ENCODE data around the gene NKAIN2. TPM values are rescaled to one million over a fixed set of nuclear protein-coding genes. Genes with fewer than 3 reads are reported as not detected.

The NKAIN2 gene
- total RNA-seq, 1 donor from 2014 or later = 0.20 TPM

GRCh38 chr6:124057461-124057860, 253.8 kb downstream of the NKAIN2 start:
- intact Hi-C loops (cut with micrococcal nuclease) = no loop called here
- ATAC-seq = no peak
- no peak for DNase-seq

DNA sequence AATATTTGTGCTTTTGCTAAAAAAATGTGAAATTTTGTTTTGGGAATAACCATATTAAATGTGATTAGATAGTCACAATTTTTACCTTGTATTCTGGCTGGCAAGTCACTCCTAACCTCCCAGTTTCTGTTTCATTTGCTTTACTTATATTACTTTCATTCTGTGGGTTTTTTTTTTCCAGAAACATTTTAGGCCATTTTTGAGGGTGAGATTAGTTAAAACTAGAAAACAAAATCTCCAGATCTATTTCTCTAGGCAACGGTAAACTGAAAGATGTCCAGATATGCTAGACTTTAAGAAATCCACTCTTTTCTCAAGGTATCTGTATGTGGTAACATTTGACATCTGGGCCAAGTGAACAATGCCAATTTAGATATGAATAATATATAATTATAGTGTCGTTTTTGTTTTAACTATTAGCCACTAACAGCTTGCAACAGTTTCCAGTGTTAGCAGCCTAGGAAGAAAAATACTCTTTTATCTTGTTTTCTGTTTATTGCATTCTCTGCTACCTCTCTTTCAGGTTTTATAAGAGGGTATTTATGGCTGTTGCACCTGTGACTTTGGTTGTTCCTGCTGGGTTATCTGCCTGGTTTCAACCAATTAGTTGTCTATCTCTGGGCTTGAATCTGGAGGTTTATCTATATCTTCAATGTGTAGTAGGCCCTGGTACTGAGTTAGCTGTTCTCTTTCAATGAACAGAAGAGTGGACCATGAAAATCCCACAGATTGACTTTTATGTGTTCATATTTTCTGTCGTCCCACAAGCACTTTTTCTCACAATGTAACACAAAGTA, 260.9 kb downstream of the NKAIN2 start:
- intact Hi-C loops (cut with micrococcal nuclease) = no loop called here
- ATAC-seq (no peak), DNase-seq (no peak)

- DNase-seq (no peak), ATAC-seq (no peak)
- intact Hi-C loops (cut with micrococcal nuclease) = no loop called here
These were observed 262.6 kb downstream of the NKAIN2 start for GRCh38 chr6:124066269-124066668.

DNA sequence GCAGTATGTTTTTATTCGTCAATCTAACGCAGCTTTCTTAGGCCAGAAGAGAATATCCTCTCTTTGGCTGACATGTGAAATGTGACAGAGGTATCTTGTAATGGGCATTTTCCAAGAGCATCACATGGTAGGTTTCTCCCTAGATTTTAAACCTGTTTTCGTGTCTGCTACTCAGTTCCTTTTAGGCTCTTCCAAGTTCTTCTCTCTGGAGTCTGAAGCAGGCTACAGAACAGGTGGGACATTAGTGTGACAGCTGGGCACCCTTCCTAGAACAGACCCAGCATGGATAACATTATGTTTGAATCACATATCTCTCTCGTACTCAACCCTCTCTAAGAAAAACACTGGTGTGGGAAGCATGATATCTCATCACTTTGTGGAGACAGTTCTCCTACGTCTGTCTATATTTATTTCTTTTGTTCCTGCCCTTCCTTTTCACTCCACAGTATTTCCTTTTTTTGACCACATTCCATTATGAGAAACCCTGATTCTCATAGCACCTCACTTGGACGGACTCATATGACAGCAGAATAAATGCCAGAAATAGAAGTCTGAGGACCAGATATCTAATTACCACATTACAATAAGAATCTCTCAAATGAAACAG, 263.4 kb downstream of the NKAIN2 start:
- no peak for DNase-seq
- intact Hi-C loops (cut with micrococcal nuclease) = no loop called here
- ATAC-seq = no peak

GRCh38 chr6:124069230-124069950, 265.7 kb downstream of the NKAIN2 start:
- ATAC-seq (no peak), DNase-seq (no peak)
- intact Hi-C loops (cut with micrococcal nuclease) = no loop called here

DNA sequence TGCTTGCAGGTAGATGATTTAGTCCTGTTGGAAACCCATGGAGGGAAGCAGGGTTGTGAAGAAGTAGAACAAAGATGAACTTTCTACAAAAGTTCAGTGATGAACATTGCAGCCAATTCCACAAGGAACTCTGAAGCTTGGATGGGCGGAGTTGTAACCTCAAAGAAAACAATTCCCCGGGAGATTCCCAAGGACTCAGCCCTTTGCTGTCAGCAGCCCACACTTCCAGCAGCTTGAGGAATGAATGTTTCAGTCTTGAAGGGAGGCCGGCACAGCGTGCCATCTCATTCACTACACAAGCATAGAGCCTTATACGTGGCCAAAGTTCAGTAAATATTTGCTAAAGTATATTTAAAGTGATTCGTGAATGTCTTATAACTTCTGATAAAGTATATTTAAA, 269.4 kb downstream of the NKAIN2 start:
- intact Hi-C loops (cut with micrococcal nuclease) = no loop called here
- DNase-seq = no peak
- no peak for ATAC-seq

DNA sequence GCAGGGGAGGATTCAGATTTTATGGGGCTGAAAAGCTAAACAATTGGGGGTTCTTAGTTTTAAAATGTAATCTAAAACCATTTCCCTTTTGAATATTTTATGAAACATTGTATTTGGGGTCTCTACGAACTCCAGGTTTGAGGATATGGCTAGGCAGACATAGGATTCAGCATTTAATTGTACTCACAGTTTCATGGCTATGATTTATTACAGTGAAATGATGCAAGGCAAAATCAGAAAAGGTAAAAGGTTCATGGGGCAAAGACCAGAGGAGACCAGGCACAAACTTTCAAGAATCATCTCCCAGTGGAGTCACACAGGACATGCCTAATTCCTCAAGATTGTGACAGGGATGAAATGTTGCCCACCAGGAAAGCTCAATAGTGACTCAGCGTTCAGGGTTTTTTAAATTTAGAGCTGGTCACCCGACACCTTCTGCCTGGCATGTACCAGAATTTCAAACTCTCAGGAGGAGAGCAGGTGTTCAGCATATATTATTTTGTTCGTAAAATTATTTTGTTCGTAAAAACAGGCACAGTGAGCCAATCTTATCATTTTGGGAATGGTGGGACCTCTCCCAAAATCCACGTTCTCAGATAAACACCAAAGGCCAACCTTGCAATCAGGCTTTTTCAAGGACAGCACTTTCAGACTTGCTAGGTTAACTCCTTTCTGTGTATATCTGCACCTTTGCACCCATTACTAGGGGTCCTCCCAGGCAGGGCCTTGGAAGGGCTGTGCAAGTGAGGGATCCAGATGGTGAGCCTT, 270.3 kb downstream of the NKAIN2 start:
- ATAC-seq (no peak), DNase-seq (no peak)
- intact Hi-C loops (cut with micrococcal nuclease) = no loop called here

DNA sequence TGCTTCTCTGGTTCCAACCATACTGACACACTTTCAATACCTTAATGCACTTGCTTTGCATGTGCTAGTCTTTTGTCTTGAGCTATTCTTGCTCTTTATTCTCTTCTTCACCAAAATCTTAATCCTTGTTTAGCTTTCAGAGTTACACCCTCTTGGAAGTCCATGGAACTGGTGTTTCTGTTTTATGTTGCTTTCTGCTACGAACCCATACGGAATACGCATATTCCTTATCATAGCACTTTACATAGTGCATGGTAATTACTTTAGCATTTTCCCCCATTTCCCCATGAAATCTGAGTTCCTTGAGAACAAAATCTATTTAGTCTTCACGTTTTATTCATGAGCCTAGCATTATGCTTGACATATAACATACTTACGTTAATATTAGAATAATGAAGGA, 270.9 kb downstream of the NKAIN2 start:
- no peak for DNase-seq
- intact Hi-C loops (cut with micrococcal nuclease) = no loop called here
- no peak for ATAC-seq

DNA sequence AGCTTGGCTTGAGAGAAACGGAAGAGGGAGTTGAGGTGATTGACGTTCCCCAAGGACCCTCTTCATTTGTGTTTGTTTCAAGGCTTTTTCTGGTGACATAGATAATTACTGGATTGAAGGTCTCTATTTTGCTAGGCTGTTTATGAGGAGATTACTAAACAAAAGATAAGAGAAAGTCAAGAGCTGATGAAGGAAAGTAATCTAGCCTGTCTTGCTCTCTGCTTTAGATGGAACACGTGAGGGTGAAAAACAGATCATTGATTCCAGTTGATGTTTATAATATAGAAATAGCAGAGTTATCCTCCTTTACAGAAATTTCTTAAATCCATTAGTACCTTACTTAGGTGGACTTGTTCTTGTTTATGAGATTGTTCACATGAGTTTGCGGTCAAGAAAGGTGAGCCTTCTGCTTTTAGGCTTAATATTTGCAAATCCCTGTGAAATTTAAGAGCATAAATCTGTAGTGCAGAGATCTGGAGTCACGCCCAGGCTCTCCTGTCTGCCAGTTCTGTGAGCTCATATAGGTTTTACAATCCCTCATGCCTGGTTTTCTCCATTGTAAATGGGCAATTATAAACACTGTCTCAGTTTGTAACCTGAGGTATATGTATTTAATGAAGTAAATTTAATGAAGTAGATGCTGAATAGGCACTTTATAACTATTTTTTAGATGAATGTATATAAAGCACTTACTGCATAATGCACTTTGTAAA, 272.8 kb downstream of the NKAIN2 start:
- intact Hi-C loops (cut with micrococcal nuclease) = no loop called here
- DNase-seq = no peak
- ATAC-seq = no peak

DNA sequence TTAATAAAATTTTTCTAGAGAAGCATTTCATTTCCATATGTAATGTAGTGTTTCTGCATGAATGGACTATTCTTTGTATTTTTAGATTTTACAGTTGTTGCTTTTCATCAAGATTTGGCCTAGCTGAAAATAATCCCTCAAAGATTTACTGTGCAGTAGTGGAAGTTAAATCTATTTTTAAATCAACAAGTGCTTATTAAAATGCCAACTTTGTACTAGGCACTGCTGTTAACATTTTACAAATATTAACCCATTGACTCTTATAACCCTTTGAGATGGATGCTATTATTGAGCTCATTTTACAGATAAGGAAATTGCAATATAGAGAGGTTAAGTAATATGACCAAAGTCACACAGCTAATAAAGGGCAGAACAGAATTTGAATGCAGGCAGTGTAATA, 274.5 kb downstream of the NKAIN2 start:
- intact Hi-C loops (cut with micrococcal nuclease) = no loop called here
- ATAC-seq = no peak

DNA sequence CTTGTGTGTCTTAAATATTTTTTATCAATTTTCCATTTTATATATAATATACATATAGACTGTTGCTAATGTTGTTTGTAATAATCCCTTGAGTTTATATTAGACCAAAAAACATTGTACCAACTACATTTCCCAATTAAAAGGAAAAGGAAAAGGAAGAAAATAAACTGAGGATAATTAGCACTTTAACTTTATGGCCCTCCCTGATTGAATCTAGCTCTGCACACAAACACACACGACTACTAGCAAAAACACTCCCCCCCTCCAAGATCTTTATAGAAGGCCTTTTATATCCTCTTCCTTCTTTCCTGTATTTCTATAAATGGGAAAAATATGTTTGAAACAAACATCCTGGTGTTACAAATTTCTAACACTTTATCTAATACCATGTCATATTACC, 276.8 kb downstream of the NKAIN2 start:
- intact Hi-C loops (cut with micrococcal nuclease) = no loop called here
- no peak for DNase-seq
- no peak for ATAC-seq

More for the DNA sequence above, 274.5 kb downstream of the NKAIN2 start:
- no peak for DNase-seq

GRCh38 chr6:124090491-124090890, 286.8 kb downstream of the NKAIN2 start:
- DNase-seq = no peak
- ATAC-seq = no peak
- intact Hi-C loops (cut with micrococcal nuclease) = no loop called here

- DNase-seq (no peak), ATAC-seq (no peak)
- intact Hi-C loops (cut with micrococcal nuclease) = no loop called here
These were observed 295.9 kb downstream of the NKAIN2 start for GRCh38 chr6:124099520-124099919.

DNA sequence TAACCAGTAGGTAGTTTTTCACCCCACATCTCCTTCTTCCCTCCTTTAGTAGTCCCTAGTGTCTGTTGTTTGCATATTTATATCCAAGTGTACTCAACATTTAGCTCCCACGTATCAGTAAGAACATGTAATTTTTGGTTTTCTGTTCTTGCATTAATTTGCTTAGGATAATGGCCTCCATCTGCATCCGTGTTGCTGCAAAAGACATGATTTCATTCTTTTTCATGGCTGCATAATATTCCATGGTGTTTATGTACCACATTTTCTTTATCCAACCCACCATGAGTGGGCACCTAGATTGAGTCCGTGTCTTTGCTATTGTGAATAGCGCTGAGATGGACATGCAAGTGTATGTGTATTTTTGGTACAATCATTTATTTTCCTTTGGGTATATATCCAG, 306.8 kb downstream of the NKAIN2 start:
- intact Hi-C loops (cut with micrococcal nuclease) = no loop called here
- no peak for ATAC-seq

GRCh38 chr6:124119596-124119995, 315.9 kb downstream of the NKAIN2 start:
- intact Hi-C loops (cut with micrococcal nuclease) = no loop called here
- no peak for DNase-seq
- no peak for ATAC-seq

More for the DNA sequence above, 306.8 kb downstream of the NKAIN2 start:
- DNase-seq = no peak

DNA sequence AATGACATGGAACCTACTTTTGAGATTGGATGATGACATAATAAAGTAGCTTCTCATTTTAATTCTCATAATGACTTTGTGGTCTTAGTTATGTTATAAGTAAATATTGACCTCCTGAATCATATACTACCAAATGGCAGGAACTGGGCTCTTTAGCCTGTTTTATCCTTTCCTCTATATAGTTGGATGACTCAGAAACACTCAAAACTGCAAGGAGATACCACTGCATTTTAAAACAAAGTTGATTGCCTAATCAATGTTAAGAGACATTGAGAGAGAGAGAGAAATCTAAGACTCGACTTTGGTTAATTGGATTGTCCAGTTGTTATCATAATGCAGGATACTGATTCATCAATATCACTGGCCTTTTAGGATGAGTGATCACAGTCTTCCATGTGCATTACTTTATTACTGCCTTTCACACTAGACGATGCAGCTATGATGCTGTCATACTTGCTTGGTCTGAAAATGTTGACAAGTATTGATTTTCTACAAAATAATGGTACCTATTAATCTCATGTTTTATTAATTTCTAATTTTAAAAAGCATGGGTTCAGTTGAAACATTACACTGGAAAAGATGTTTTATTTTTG, 320.0 kb downstream of the NKAIN2 start:
- no peak for DNase-seq
- intact Hi-C loops (cut with micrococcal nuclease) = no loop called here
- ATAC-seq = no peak

- DNase-seq (no peak), ATAC-seq (no peak)
- intact Hi-C loops (cut with micrococcal nuclease) = no loop called here
These were observed 327.6 kb downstream of the NKAIN2 start for GRCh38 chr6:124131259-124131658.

DNA sequence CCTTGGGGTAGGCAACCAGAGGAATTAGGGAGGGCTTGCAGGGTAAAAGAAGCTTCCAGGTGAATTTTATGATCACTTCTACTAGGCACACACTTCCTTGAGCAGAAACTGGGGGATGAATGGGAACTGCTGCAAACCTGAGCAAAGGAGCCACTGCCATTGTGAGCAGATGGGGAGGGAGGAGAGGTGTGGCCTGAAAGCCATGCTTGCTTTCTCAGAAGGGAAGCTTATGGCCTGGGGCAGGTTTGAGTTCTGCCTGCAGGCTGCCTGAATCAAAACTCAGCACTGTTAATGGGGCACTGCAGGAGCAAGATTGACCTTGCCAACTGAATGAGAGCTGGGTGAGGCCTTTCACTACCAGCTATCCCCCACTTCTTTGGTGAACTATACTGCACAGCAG, 328.1 kb downstream of the NKAIN2 start:
- DNase-seq = no peak
- intact Hi-C loops (cut with micrococcal nuclease) = no loop called here
- no peak for ATAC-seq

- ATAC-seq = no peak
- intact Hi-C loops (cut with micrococcal nuclease) = no loop called here
- DNase-seq = no peak
These were observed 328.6 kb downstream of the NKAIN2 start for GRCh38 chr6:124132256-124132655.

All from left ventricle myocardium superior (tissue), 1 donor.